Adipocyte (in vitro differentiated cells): ENCODE results near the gene IBA57.

ENCODE experiments used
- DNase-seq: peaks from one replicate; pipeline ENCODE4 v3.0.0-alpha.2; 2015; ENCODE audit warnings: low read depth
- H3K27me3 ChIP-seq: replicated peaks from 2 replicates; pipeline ENCODE4 v1.7.0; 2013; ENCODE audit warnings: mild to moderate bottlenecking, low read length, moderate library complexity; ENCODE audit not compliant: control insufficient read depth, insufficient read depth
- H3K36me3 ChIP-seq: 2 replicates; pipeline ENCODE4 v1.7.0; 2013; ENCODE audit warnings: low read length, mild to moderate bottlenecking, moderate library complexity; ENCODE audit not compliant: control insufficient read depth, insufficient read depth, severe bottlenecking
- H3K4me1 ChIP-seq: 2 replicates; pipeline ENCODE4 v1.7.0; 2013; ENCODE audit warnings: mild to moderate bottlenecking, low read length, moderate library complexity; ENCODE audit not compliant: control insufficient read depth, insufficient read depth
- H3K4me3 ChIP-seq: 2 replicates; pipeline ENCODE4 v1.7.0; 2013; ENCODE audit warnings: mild to moderate bottlenecking, low read length, moderate library complexity
- H3K9ac ChIP-seq: 2 replicates; pipeline ENCODE4 v1.7.0; 2013; ENCODE audit warnings: mild to moderate bottlenecking, low read length, moderate library complexity
- H3K9me3 ChIP-seq: 2 replicates; pipeline ENCODE4 v1.7.0; 2013; ENCODE audit warnings: mild to moderate bottlenecking, low read length, moderate library complexity; ENCODE audit not compliant: control insufficient read depth

IBA57 gene

DNA sequence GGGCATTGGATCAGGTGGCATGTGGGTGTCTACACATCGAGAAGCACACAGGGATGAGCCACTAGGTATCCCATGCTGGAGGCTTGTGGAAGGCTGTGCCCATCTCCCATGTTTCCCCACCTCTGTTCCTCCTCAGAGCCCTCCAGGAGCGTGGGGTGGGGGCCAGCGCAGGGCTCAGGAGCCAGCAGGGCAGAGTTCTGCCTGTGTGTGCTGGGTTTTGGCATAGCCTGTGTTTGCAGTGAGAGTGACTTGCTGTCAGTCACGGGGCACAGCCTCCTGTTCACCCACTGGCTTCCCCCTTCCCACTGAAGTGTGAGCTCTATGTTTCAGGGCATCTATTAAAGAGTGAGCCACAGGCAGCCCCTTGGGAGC lies 10.4 kb downstream of the IBA57 start:
- H3K4me3 ChIP-seq = no peak overlapping the region
- H3K36me3 ChIP-seq = no peaks in the 10 kb centered on the region
- no peaks in the 10 kb centered on the region for H3K27me3 ChIP-seq
- H3K9ac ChIP-seq = no peak overlapping the region
- no peaks in the 10 kb centered on the region for H3K9me3 ChIP-seq
- no peaks in the 10 kb centered on the region for H3K4me1 ChIP-seq
- DNase-seq = no peak

- H3K9me3 ChIP-seq = no peaks in the 10 kb centered on the region
- no peak for DNase-seq
- no peaks in the 10 kb centered on the region for H3K27me3 ChIP-seq
- H3K9ac ChIP-seq = no peak overlapping the region
- H3K36me3 ChIP-seq = no peaks in the 10 kb centered on the region
- H3K4me1 ChIP-seq = no peaks in the 10 kb centered on the region
- H3K4me3 ChIP-seq = no peak overlapping the region
Observed at GRCh38 chr1:228176461-228177182, 11.0 kb downstream of the IBA57 start.

DNA sequence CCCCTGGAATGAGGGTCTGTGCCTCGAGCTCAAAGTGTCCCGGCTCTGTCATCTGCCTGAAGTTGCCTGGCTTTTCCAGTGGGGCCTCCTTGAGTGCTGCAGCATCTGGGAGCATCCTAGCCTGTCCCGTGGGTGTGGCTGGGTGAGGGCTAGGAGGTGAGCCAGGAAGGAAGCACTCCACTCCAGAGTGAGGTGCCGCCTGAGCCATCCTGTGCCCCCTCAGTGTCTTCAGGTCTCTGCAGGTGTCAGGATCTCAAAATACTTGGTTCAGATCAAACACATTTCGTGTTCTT lies 11.5 kb downstream of the IBA57 start:
- no peaks in the 10 kb centered on the region for H3K4me1 ChIP-seq
- DNase-seq = no peak
- no peak overlapping the region for H3K4me3 ChIP-seq
- H3K27me3 ChIP-seq = no peaks in the 10 kb centered on the region
- H3K36me3 ChIP-seq = no peaks in the 10 kb centered on the region
- no peaks in the 10 kb centered on the region for H3K9me3 ChIP-seq
- no peak overlapping the region for H3K9ac ChIP-seq

DNA sequence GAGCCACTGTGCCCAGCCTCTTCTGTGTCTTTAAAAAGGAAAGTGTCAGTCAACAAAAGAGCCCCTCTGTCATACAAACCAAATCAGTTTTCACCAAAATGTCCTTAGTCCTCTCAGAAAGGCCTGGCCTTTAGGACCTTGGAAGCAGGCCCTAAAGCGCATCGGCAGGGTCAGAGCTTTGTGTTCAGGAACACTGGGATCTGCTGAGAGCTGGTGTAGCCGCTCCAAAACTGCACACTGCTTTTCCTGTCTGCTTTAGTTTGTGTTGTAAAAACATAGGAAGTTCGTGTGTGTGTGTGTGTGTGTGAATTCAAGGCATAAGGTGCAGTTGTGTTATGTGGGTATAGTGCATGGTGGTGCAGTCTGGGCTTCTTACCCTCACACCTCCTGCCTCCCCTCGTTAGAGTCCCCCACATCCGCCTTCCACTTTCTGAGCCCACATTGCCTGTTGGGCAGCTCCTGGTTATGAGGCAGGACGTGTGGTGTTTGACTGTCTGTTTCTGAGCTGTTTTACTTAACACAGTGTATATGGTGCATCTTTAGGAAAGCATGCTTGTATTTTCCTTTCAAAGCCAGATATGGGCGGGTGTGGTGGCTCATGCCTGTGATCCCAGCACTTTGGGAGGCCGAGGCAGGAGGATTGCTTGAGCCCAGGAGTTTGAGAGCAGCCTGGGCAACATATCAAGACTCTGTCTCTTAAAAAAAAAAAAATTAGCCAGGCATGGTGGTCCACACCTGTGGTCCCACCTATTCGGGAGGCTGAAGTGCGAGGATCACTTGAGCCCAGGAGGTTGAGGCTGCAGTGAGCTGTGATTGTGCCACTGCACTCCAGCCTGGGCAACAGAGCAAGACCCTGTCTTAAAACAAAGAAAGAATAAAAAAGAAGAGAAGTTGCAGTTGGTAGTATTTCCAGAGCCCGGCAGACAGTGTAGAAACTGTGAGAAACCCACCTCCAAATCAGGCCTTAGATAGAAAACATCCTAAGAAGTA lies 12.4 kb downstream of the IBA57 start:
- H3K4me3 ChIP-seq = no peak overlapping the region
- H3K9me3 ChIP-seq = no peaks in the 10 kb centered on the region
- H3K36me3 ChIP-seq = no peaks in the 10 kb centered on the region
- H3K27me3 ChIP-seq = no peaks in the 10 kb centered on the region
- H3K9ac ChIP-seq = no peak overlapping the region
- H3K4me1 ChIP-seq = no peaks in the 10 kb centered on the region
- DNase-seq = no peak

- Histone ChIP-seq H3K9me3 (no peaks in the 10 kb centered on the region), H3K27me3 (no peaks in the 10 kb centered on the region), H3K4me1 (no peaks in the 10 kb centered on the region), H3K4me3 (no peak overlapping the region), H3K36me3 (no peaks in the 10 kb centered on the region), H3K9ac (no peak overlapping the region)
- no peak for DNase-seq
Observed at GRCh38 chr1:228178737-228179684, 13.4 kb downstream of the IBA57 start.

DNA sequence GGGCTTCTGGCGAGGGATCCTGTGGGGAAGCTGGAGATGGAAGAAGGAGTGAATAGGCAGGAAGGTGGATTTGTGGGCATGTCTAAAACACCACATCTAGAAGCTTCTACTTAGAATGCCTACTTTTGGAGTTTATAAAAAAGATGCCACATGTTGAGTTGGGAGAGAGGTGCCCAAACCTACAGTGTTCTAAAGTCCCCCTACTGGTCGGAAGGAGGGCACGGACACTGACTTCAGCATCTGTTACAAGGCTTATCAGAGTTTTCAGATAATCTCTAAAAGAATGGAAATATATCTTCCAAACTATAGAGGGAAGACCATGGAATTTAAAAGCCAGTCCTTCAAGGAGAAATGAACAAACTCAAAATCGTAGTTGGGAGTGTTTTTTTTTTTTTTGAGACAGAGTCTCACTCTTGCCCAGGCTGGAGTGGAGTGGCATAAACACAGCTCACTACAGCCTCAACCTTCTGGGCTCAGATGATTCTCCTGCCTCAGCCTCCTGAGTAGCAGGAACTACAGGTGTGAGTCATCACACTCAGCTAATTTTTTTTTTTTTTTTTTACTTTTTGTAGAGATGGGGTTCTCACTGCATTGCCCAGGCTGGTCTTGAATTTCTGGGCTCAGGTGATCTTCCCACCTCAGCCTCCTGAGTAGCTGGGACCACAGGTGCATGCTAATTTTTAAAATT lies 14.8 kb downstream of the IBA57 start:
- no peak overlapping the region for H3K9ac ChIP-seq
- no peaks in the 10 kb centered on the region for H3K27me3 ChIP-seq
- H3K4me1 ChIP-seq = no peaks in the 10 kb centered on the region
- no peak overlapping the region for H3K4me3 ChIP-seq
- no peaks in the 10 kb centered on the region for H3K9me3 ChIP-seq
- no peak for DNase-seq
- no peaks in the 10 kb centered on the region for H3K36me3 ChIP-seq

DNA sequence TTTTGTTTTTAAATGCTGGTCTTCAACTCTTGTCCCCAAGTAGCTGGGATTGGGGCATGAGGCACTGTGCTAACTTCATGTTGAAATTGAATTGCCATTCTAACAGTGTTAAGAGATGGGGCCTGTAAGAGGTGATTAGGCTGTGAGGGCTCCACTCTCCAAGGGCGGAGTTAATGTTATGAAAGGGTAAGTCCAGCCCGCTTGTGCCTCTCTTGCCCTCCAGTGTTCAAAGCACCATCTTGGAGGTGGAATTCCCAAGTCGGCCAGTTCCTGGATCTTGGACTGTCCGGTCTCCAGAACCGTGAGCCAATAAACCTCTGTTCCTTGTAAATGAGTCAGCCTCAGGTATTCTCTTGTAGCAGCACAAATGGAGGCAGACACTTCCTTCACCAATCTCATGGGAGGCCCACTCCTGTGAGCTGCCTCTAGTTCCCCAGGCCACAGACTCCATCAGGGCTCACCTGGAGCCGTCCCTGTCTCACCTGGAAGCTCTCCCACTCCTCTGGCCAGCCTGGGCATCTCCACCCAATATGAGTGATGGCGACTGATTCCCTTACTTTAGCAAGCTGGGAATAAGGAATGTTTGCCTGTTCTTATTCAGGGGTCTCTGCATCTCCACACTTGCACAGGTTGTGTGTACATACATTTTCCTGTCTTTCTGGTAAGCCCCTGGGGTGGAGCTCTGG lies 15.5 kb downstream of the IBA57 start:
- Histone ChIP-seq H3K36me3 (no peaks in the 10 kb centered on the region), H3K9ac (no peak overlapping the region), H3K4me1 (no peaks in the 10 kb centered on the region), H3K27me3 (no peaks in the 10 kb centered on the region), H3K4me3 (no peak overlapping the region), H3K9me3 (no peaks in the 10 kb centered on the region)
- no peak for DNase-seq

DNA sequence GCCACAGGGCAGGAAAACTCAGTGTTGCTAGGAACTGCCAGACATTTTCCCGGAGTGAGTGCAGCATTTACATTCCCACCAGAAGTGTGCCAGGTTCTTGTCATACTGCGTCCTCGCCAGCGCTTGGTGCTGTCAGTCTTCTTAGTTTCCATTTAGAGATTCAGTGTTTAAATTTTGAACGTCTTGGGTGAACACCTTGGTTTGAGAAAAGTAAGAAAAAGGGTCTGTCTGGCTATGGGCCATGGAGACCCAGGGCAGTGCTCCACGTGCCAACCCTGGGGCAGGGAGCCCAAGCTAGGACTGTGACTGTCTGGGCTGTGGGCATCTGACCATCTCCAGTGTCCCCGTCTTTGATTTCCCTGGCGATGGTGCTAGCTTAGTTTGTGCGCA lies 16.0 kb downstream of the IBA57 start:
- no peaks in the 10 kb centered on the region for H3K9me3 ChIP-seq
- no peaks in the 10 kb centered on the region for H3K36me3 ChIP-seq
- no peak overlapping the region for H3K4me3 ChIP-seq
- no peak overlapping the region for H3K9ac ChIP-seq
- no peak for DNase-seq
- H3K27me3 ChIP-seq = no peaks in the 10 kb centered on the region
- no peaks in the 10 kb centered on the region for H3K4me1 ChIP-seq

DNA sequence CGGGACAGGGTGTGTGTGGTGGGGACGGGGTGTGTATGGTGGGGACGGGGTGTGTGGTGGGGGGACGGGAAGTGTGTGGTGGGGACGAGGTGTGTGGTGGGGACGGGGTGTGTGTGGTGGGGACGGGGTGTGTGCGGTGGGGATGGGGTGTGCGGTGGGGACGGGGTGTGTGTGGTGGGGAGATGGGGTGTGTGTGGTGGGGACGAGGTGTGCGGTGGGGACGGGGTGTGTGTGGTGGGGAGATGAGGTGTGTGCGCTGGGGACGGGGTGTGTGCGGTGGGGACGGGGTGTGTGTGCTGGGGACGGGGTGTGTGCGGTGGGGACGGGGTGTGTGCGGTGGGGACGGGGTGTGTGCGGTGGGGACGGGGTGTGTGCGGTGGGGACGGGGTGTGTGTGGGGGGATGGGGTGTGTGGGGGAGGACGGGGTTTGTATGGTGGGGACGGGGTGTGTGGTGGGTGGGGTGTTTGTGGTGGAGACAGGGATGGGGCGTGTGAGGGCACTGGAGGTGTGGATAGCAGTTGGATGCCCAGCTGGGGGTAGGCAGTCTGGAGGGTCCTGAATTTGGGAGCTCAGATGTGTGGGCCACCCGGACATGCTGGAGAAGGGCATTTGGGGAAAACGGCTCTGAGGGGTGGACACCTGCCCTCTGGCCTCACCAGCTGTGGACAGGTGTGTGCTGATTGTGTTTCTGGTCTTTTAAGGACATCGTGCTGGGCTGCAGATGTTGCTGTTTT lies 16.9 kb downstream of the IBA57 start:
- no peak for DNase-seq

DNA sequence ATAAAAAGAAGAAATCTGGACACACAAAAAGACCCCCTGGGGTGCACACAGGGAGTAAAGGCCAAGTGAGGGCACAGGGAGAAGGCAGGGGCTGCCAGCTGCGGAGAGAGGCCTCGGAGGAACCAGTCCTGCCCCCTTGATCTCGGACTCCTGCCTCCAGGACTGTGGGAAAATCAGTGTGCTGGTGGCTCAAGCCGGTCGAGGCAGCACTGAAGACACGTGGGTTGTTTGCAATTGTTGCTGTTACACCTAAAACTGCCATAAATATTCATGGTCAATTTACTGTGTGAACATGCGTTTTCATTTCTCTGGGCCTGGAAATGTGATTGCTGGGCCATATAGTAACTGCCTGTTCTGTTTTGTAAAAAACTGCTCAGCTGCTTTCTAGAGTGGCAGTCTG lies 18.5 kb downstream of the IBA57 start:
- H3K4me1 ChIP-seq = no peaks in the 10 kb centered on the region
- H3K27me3 ChIP-seq = no peaks in the 10 kb centered on the region
- no peak for DNase-seq
- H3K9ac ChIP-seq = no peak overlapping the region
- H3K4me3 ChIP-seq = no peak overlapping the region
- peaks cover 6% of the 10 kb centered on the region for H3K9me3 ChIP-seq
- H3K36me3 ChIP-seq = no peaks in the 10 kb centered on the region

More for the DNA sequence above, 16.9 kb downstream of the IBA57 start:
- H3K9ac ChIP-seq = no peak overlapping the region
- H3K27me3 ChIP-seq = no peaks in the 10 kb centered on the region
- H3K9me3 ChIP-seq = no peaks in the 10 kb centered on the region
- no peak overlapping the region for H3K4me3 ChIP-seq
- no peaks in the 10 kb centered on the region for H3K4me1 ChIP-seq
- H3K36me3 ChIP-seq = no peaks in the 10 kb centered on the region
